Uterus (tissue), 4 donors: ENCODE measurements around the gene NEGR1. TPM values are rescaled to one million over a fixed set of nuclear protein-coding genes. Genes with fewer than 3 reads are reported as not detected.

Source experiments
- DNase-seq, 2 donors: peaks; one replicate each; pipeline ENCODE4 v3.0.0-alpha.2; 2019 to 2020
- H3K27ac ChIP-seq, 2 donors: fragments of 200-600 bp; sonication (generic); 1 replicate in 1 of 2; 2 replicates in 1 of 2; pipeline ENCODE4 v1.5.1; 2016 to 2018
- H3K27me3 ChIP-seq, 2 donors: fragments of 200-600 bp; sonication (generic); one replicate each; pipeline ENCODE4 v1.5.1; 2018 to 2019; ENCODE audit warnings: control low read depth in 1 of 2
- H3K36me3 ChIP-seq, 2 donors: fragments of 200-600 bp; sonication (generic); one replicate each; pipeline ENCODE4 v1.5.1; 2019; ENCODE audit warnings: control low read depth in 1 of 2
- H3K4me1 ChIP-seq, 2 donors: fragments of 200-600 bp; sonication (generic); one replicate each; pipeline ENCODE4 v1.5.1; 2018 to 2019; ENCODE audit warnings: control low read depth in 1 of 2
- H3K4me3 ChIP-seq, 2 donors: fragments of 200-600 bp; sonication (generic); 1 replicate in 1 of 2; 2 replicates in 1 of 2; pipeline ENCODE4 v1.5.1; 2018 to 2019; ENCODE audit warnings: mild to moderate bottlenecking in 1 of 2
- H3K9me3 ChIP-seq, 2 donors: fragments of 200-600 bp; sonication (generic); one replicate each; pipeline ENCODE4 v1.5.1; 2019; ENCODE audit warnings: control low read depth in 1 of 2
- POLR2A ChIP-seq, 2 donors: fragments of 450-650 bp; IDR thresholded peaks; one replicate each; pipeline ENCODE4 v1.6.1; 2016; ENCODE audit warnings: antibody characterized with exemption in 2 of 2, mild to moderate bottlenecking in 1 of 2, moderate library complexity in 1 of 2
- intact Hi-C: fragments of 100-400 bp; cut with DNase I; formaldehyde crosslinking; loops from one replicate; pipeline ENCODE4 v1.15.1; 2023; ENCODE audit warnings: low total_unique reads
- total RNA-seq, 4 donors: library from RNA; depleted of rRNA in 3 of 4; stranded (reverse); fragments of >200 nt in 3 of 4; gene quantifications; one replicate each; pipeline versions ENCODE4 v1.1.0 to v1.2.4, GENCODE V29; 2014 to 2023
- TF ChIP-seq, protein P1 (sequence below), 4 experiments: fragments of 200-600 bp in 2 of 4; fragments of 450-650 bp in 2 of 4; sonication (generic) in 2 of 4; IDR thresholded peaks; one replicate each; pipeline ENCODE4 v1.5.1; 2016 to 2019; ENCODE audit warnings: antibody characterized with exemption in 4 of 4, mild to moderate bottlenecking in 2 of 4, moderate library complexity in 1 of 4
- donor health status: DM: yes; HTN: yes; CAD: no.

Gene NEGR1
- total RNA-seq, 4 donors from 2014 or later = 6.7 to 42.9 (median 33.3) TPM

DNA sequence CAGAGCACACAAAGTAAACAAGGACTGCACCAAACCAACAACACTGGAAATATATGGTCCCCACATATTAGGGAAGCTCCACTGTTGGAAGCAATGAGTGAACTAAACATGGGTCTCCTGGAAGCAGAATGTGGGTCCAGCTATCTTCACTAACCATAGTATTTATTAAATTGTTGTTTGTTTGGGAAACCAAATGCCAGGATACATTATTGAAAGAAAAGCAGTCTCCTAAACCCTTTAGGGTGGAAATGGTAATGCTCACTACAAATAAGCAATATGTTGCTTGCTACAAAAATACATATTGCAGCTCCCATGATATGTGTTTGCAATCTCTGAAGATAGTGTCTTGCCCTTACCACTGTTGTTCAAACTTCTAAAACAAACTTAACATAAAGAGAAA lies 2.2 kb downstream of the NEGR1 start:
- Histone ChIP-seq H3K9me3 (no peaks in the 10 kb centered on the region), H3K4me3 (peak overlapping the region in 1 of 2 donors; percentile 14), H3K27ac (peak overlapping the region in 1 of 2 donors; percentile 2), H3K36me3 (no peaks in the 10 kb centered on the region), H3K4me1 (no peaks in the 10 kb centered on the region), H3K27me3 (no peaks in the 10 kb centered on the region)
- no peak for DNase-seq
- intact Hi-C loops = no loop called here
- TF ChIP-seq POLR2A (IDR thresholded peaks at IDR 0.05) = no peak
- TF ChIP-seq, protein P1, sequence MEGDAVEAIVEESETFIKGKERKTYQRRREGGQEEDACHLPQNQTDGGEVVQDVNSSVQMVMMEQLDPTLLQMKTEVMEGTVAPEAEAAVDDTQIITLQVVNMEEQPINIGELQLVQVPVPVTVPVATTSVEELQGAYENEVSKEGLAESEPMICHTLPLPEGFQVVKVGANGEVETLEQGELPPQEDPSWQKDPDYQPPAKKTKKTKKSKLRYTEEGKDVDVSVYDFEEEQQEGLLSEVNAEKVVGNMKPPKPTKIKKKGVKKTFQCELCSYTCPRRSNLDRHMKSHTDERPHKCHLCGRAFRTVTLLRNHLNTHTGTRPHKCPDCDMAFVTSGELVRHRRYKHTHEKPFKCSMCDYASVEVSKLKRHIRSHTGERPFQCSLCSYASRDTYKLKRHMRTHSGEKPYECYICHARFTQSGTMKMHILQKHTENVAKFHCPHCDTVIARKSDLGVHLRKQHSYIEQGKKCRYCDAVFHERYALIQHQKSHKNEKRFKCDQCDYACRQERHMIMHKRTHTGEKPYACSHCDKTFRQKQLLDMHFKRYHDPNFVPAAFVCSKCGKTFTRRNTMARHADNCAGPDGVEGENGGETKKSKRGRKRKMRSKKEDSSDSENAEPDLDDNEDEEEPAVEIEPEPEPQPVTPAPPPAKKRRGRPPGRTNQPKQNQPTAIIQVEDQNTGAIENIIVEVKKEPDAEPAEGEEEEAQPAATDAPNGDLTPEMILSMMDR (IDR thresholded peaks at IDR 0.05) = no peak

DNA sequence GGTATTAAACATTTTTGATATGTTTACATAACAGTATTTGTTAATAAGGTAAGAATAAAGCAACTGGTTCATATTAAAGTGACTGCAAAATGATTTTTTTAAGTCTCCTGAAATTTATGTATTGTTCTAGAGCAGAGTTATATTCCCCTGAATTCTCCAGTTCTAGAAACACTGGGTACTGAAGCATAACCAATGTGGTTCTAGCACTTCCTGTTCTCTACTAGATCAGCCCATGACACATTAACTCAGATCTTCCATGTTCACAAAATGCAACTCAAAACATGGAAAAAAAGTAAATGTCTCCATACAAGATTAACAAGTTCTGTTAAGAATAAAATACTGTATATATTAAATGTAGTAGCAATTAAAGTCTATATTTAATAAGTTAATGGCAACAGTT lies 3.9 kb downstream of the NEGR1 start:
- H3K9me3 ChIP-seq = no peaks in the 10 kb centered on the region
- intact Hi-C loops = no loop called here
- no peaks in the 10 kb centered on the region for H3K36me3 ChIP-seq
- H3K4me3 ChIP-seq = no peak overlapping the region
- H3K4me1 ChIP-seq = no peaks in the 10 kb centered on the region
- TF ChIP-seq POLR2A (IDR thresholded peaks at IDR 0.05) = no peak
- TF ChIP-seq, protein P1 (IDR thresholded peaks at IDR 0.05) = no peak
- DNase-seq = no peak
- no peaks in the 10 kb centered on the region for H3K27me3 ChIP-seq
- no peak overlapping the region for H3K27ac ChIP-seq

DNA sequence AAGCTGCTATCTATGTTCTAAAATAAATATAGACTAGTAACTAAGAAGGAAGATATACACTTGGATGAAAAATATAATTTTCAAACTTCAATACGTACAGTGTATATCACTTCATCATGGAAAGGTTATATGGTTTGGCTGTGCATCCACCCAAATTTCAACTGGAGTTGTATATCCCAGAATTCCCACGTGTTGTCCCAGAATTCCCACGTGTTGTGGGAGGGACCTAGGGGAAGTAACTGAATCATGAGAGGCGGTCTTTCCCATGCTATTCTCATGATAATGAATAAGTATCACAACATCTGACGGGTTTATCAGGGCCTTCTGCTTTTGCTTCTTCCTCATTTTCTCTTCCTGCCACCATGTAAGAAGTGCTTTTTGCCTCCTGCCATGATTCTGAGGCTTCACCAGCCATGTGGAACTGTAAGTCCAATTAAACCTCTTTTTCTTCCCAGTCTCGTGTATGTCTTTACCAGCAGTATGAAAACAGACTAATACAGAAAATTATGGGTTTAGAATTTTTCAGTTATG lies 10.7 kb downstream of the NEGR1 start:
- H3K36me3 ChIP-seq = no peaks in the 10 kb centered on the region
- no peak for DNase-seq
- H3K9me3 ChIP-seq = no peaks in the 10 kb centered on the region
- no peak overlapping the region for H3K27ac ChIP-seq
- H3K4me3 ChIP-seq = no peak overlapping the region
- intact Hi-C loops = no loop called here
- no peak for TF ChIP-seq POLR2A (IDR thresholded peaks at IDR 0.05)
- TF ChIP-seq, protein P1 (IDR thresholded peaks at IDR 0.05) = no peak
- H3K27me3 ChIP-seq = no peaks in the 10 kb centered on the region
- no peaks in the 10 kb centered on the region for H3K4me1 ChIP-seq

DNA sequence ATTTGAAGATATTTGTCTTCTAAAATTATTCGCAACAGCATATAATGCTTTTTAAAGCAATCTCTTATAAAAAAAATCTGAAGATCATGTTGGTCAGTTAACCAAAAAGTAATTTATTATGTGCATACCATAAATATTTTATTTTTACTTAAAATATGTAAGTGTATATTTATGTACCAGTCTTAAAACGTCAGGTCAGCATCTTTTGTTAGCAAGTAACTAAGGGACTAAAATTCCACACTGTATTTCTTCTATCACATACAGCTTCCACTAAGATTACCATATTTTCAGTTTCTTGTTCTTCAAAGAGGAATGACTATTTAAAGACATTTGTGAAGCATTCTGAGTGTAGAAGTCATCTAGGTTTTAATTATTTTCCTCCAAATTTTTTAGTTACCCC lies 19.6 kb downstream of the NEGR1 start:
- intact Hi-C loops = no loop called here
- Histone ChIP-seq H3K27me3 (no peaks in the 10 kb centered on the region), H3K4me3 (no peak overlapping the region), H3K36me3 (no peaks in the 10 kb centered on the region), H3K27ac (no peak overlapping the region), H3K4me1 (no peaks in the 10 kb centered on the region), H3K9me3 (no peaks in the 10 kb centered on the region)
- DNase-seq = no peak
- TF ChIP-seq POLR2A (IDR thresholded peaks at IDR 0.05) = no peak
- TF ChIP-seq, protein P1 (IDR thresholded peaks at IDR 0.05) = no peak

DNA sequence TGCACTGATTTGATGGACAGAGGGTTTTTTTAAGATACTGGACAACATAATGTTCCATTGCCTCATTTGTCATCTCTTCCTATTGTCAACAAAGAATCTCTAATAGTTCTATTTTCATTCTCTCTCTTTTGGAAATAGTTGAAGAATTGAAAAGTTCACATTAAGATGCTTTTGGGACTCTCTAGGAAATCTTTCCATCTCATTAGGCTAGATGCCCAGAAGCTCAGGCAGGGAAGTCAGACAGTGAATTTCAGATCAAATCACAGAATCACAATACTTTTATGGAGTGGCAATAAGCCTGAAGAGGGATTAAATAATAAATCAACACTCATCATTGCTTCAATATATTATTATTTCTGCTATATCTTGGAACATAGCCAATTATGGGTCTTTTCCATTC lies 29.2 kb downstream of the NEGR1 start:
- TF ChIP-seq, protein P1 (IDR thresholded peaks at IDR 0.05) = no peak
- no peak for TF ChIP-seq POLR2A (IDR thresholded peaks at IDR 0.05)
- H3K4me1 ChIP-seq = no peaks in the 10 kb centered on the region
- H3K9me3 ChIP-seq = no peaks in the 10 kb centered on the region
- no peak overlapping the region for H3K27ac ChIP-seq
- H3K4me3 ChIP-seq = no peak overlapping the region
- H3K27me3 ChIP-seq = no peaks in the 10 kb centered on the region
- intact Hi-C loops = no loop called here
- no peak for DNase-seq
- no peaks in the 10 kb centered on the region for H3K36me3 ChIP-seq
